Measurements from ENCODE around the gene UVRAG.

UVRAG gene

DNA sequence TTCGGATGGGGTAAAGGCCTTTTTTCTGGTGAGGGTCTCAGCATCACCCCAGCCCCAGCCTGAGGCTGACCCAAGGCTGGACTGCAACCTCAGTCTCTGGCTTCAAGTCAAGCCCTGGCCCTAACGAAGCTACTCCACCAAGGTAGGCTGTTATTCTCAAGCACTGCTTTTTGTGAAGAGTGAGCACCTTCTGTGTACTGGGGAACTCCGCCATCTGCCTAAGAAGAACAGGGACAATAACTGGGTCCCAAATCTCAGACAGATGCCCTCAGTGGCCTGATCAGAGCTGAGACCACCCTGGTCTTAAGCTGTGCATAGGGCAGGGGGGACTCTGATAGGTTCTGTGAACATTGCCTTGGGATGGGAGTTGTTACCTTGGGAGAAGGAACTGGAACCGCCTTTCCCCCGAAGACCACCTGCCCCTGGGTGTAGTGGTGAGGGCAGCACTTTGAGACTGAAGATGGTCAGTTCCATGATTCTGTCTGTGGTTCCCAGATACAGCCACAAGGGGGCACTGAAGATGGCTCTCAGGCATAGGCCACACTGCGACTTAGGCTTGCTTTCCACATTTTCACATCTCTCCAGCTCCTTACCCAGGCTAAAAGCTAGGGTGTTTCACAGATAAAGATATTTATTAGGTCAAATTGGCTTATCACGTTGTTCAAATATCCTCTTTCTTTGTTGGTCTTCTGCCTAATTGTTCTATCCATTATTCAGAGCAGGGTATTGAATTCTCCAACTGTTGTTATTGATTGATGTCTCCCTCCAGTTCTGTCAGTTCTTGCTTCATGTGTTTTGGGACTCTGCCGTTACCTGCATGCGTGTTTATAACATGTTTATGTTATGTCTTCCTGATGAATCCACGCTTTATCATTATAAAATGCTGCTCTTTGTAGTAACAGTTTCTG lies 11.8 kb upstream of the UVRAG start:
- DNase-seq (ENCODE audit: low spot score), result peak; percentile 28
- no peak for FAIRE-seq

DNA sequence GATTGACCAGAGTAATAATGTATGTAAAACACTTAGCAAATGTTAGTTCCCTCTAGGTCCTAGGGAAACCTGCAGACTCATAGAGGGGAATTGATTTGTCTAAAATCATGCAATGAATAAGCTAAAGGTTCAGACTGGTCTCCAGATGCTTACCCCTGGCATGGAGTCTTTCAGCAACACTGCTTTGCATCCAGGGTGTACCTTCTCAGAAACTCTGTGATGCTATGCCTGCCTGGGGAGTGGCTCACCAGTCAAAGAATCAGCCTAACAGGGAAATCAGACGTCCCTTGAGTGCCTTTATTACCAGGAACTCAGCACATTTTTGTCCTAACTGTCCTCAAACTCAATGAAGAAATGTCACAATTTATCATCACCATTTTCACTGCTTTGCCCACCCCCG lies 5.9 kb upstream of the UVRAG start:
- DNase-seq (ENCODE audit: low spot score) (no peak), FAIRE-seq (no peak)

DNA sequence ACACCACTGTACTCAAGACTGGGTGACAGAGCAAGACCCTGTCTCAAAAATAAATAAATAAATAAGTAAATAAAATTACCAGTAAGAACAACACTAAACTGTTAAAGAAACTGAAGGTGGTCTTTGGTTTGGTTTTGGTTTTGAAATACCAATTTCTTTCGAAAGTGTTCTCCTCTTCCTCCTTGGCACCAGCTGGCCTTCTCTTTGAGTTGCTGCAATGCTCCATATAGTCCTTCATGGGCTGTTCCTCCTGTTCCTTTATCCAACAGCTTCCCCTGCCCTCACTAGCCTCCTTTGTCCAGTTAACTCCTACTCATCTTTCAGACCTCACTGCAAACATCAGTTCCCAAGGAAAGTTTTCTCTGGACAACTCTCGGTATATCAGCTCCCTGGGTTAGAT lies 5.0 kb upstream of the UVRAG start:
- FAIRE-seq (no peak), DNase-seq (ENCODE audit: low spot score) (no peak)

DNA sequence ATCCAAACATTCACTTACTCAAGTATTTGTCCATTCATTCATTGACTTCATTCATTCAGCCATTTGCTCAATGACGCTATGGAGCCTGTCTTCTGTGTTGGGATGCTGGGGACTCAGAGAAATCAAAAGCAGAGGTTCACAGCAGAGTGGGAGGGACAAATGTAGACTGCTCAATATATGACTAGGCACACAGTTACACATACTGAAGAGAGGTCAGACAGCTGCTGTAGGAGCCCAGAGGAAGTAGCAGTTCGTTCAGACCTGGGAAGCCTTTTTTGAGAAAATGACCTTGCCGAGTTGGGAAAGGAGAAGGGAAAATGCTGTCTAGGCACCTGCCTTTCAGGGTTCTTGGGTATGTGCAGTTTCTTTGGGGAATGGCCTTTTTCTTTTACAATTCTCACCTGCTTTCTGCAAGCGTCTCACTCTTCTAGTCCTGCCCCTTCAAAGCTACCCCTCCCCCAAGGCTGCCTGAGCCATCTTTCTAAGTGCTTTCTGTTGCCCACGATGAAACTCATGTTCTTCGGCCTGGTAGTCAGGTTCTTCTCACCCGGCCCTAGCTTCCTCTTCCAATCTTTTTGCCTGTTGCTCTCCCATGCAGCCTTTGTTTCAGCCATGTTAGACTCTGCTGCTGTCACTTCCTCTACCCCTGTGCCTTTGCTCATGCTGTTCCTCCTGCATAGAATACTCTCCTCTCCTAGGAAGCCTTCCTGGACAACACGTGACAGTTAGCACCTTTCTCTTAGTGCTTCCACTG lies 4.2 kb upstream of the UVRAG start:
- no peak for DNase-seq (ENCODE audit: low spot score)
- no peak for FAIRE-seq

DNA sequence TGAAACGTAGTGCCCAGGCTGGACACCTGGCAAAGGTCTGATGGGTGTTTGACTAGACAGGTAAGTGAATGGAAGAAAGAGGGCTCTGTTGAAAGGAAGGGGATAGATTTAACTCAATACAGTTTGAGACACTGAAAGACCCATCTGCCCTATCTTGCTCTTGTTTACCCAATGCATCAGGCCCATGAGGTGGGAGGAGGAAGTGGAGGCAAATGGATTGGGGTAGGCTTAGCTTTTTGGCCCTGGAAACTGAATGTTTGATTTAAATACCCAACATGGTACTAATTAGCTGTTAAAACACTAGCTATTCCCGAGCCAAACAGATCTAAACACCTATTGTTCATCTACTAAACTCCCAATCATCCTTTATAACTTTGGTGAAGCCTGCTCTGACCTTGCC lies 3.5 kb upstream of the UVRAG start:
- DNase-seq (ENCODE audit: low spot score) (no peak), FAIRE-seq (no peak)

DNA sequence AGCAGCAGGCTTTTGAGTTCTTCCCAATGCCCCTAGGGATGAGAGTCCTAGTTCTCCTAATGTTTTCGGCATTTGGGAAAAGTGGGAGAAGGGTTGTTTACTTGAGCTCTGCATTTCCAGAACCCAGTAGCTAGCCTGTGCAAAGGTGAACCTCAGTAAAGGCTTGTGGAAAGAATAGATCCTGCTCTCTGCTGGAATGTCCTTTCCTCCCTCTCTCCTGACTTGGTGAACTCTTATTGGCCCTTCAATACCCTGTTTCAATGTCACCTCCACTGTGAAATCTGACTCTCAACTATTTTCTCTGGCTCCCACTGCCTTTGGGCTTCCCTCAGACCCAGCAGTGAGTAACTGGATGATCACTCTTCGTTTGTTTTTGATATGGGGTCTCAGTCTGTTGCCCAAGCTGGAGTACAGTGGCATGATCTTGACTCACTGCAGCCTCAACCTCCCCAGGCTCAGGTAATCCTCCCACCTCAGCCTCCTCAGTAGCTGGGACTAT lies 2.4 kb upstream of the UVRAG start:
- DNase-seq (ENCODE audit: low spot score) (no peak), FAIRE-seq (no peak)

GRCh38 chr11:75813124-75813523 lies 1.9 kb upstream of the UVRAG start:
- DNase-seq (ENCODE audit: low spot score) (no peak), FAIRE-seq (no peak)

GRCh38 chr11:75813622-75814039 lies 1.4 kb upstream of the UVRAG start:
- FAIRE-seq, result no peak
- DNase-seq (ENCODE audit: low spot score), result peak; percentile 38

- FAIRE-seq (no peak), DNase-seq (ENCODE audit: low spot score) (no peak)
Observed at GRCh38 chr11:75814363-75814676, 690 bp upstream of the UVRAG start.

DNA sequence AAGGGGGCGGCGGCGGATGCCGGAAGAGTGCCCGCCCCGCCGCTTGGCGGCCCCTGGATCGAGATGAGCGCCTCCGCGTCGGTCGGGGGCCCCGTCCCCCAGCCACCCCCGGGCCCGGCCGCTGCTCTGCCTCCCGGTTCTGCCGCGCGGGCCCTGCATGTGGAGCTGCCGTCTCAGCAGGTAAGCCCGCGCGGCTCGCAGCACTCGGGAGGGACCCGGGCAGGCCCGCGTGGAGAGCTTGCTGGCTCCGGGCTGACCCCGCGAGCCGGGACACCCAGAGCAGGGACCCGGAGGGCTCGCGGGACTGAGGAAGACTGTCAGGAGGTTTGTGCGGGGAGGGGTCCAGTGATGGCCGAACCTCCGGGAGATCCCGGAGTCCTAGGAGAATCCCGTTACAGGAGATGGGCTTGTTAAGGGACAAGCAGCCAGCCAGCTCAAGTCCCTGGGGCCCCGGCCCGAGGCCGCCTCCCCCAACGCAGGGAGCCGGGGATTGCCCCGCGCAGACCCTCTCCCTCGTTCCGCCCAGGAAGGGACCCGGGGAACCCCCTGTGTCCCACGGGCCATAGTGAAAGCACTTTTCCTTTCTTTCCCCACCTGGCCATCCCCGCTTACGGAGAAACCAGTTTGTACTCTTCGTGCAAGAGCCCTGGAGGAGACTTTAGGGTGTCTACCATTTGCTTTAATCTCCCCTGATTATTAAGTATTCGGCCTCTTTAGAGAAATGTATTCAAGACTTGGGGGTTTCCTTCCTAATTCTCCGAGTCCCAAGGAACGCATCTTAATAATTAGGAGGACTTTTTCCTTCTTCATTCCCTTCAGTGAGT lies 547 bp downstream of the UVRAG start:
- FAIRE-seq, result no peak

DNA sequence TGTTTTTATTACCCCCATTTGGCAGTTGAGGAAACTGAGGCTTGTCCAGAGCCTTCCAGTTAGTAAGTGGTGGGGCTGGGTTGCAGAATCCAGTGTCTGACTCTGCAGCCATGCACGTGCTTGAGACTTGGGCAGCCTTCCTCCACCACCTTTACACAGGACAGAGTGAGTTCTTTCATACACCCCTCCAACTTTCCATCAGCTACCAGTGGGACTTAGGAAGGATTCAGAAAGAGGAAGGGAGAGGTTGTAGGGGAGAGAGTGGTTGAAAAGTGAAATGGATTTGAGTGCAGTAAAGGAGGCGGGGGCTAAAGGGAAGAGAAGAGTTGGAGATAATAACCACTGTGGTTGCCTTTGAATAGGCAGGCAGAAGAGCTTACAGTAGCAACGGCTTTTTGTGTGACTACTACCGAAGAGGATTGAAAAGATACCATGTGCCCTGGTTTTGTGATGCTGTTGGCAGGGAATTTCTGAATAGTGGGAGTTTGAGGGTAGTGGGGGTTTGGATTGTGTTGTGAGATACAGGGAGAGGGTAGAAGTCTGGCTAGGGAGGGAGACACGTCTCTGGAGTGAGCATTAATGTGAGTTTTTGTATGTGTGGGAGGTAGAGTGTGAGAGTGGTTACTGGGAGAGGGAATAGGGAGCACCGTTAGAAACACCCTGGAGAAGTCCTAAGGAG lies 1.7 kb downstream of the UVRAG start:
- no peak for DNase-seq (ENCODE audit: low spot score)
- no peak for FAIRE-seq

More for the DNA sequence above, 547 bp downstream of the UVRAG start:
- peak; percentile 8 for DNase-seq (ENCODE audit: low spot score)

DNA sequence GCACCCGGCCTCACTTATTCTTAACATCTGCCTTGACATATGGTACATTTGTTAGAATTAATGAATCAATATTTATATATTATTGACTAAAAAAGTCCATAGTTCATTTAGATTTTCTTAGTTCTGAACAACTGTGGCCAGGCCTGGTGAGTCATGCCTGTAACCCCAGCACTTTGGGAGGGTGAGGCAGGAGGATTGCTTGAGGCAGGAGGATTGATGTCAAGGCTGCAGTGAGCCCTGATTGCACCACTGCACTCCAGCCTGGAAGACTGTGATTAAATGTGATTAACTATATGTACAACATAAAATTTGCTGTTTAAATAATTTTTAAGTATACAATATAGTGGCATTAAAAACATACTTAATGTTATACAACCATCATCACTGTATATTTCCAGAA lies 5.6 kb downstream of the UVRAG start:
- FAIRE-seq (no peak), DNase-seq (ENCODE audit: low spot score) (no peak)

GRCh38 chr11:75821202-75821601 lies 6.2 kb downstream of the UVRAG start:
- FAIRE-seq, result no peak

DNA sequence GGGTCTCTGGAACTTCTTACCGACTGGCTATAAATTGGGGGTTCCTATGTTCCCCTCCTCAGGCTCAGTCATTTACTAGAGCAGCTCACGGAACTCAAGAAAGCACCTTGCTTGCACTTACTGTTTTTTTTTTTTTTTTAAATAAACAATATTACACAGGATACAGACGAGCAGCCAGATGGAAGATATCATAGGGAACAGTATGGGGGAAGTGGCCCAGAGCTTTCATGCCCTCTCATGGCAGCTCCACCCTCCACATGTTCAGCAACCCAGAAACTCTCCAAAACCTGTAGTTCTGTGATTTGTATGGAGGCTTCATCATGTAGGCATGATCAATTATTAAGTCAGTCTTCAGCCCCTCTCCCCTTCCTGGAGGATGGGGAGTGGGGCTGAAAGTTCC lies 7.5 kb downstream of the UVRAG start:
- FAIRE-seq (no peak), DNase-seq (ENCODE audit: low spot score) (no peak)

More at GRCh38 chr11:75821202-75821601, 6.2 kb downstream of the UVRAG start:
- no peak for DNase-seq (ENCODE audit: low spot score)

- DNase-seq (ENCODE audit: low spot score) (no peak), FAIRE-seq (no peak)
Observed at GRCh38 chr11:75823415-75823814, 8.4 kb downstream of the UVRAG start.

- no peak for FAIRE-seq
- DNase-seq (ENCODE audit: low spot score), result no peak
Observed at GRCh38 chr11:75823946-75824345, 8.9 kb downstream of the UVRAG start.

- DNase-seq (ENCODE audit: low spot score) (no peak), FAIRE-seq (no peak)
Observed at GRCh38 chr11:75826461-75827230, 11.6 kb downstream of the UVRAG start.

DNA sequence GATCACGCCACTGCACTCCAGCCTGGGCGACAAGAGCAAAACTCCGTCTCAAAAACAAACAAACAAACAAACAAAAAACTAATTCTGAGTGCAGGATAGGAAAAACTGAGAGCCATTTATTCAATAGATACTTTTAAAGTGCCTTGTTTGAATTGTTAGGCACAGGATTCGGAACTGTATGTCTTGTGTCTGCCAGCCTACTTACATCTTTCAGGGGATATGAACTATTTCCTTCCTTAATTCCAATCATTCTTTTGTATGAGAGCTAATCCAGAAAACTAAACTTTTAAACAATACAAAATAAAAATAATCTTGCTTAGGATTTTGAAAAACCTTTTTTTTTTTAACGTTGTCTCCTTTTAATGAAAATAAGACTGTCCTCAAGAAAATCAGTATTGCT lies 12.6 kb downstream of the UVRAG start:
- no peak for FAIRE-seq

DNA sequence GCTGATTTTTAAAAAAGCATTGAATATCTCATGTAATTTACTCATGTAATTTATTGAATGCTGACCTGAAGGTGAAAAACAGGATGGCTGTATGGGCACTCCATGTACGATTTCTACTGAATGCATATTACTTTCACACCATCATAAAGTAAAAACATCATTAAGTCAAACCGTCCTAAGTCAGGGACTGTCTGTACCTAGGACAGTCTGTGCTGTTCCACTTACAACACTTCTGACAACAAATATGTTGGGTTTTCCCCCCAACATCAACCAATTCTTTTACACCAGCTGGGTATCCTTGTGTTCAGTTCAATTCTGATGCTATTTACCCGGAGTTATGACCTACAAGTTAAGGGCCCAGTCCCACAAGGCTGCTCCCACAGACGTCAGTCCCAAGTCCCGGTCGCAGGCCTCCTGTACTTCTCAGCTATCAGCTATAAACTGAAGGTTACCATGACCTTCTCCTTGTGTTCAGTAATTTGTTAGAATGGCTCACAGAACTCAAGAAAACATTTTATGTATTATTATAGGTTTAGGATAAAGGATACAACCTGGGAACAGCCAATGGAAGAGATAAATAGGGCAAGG lies 17.0 kb downstream of the UVRAG start:
- no peak for DNase-seq (ENCODE audit: low spot score)

More for the DNA sequence above, 12.6 kb downstream of the UVRAG start:
- DNase-seq (ENCODE audit: low spot score), result no peak

GRCh38 chr11:75834728-75835127 lies 19.7 kb downstream of the UVRAG start:
- FAIRE-seq (no peak), DNase-seq (ENCODE audit: low spot score) (no peak)

More for the DNA sequence above, 17.0 kb downstream of the UVRAG start:
- no peak for FAIRE-seq

All from RCC 7860 (cell line).